Endothelial cell of umbilical vein (primary cell): ENCODE results near the gene ZNF446. TPM values are rescaled to one million over a fixed set of nuclear protein-coding genes. Genes with fewer than 3 reads are reported as not detected.
A peak's percentile ranks its signal among the peaks of the same experiment; 100 is the strongest.

Experiments
- BruUV-seq: library from RNA; stranded (reverse); fragments of 400-500 nt; replicated peaks from 2 replicates; lab custom pipeline; 2021; lab: Mats Ljungman, UMichigan
- CTCF ChIA-PET: fragments of 300-600, 350-600 bp; sonication (Branson Sonifier 250); formaldehyde crosslinking; loops from one replicate; lab custom pipeline; 2021; ENCODE audit warnings: antibody characterized with exemption, inconsistent platforms; lab: Charles Lee
- POLR2A ChIA-PET: fragments of 300-600, 350-600 bp; sonication (Branson Sonifier 250); formaldehyde crosslinking; loops from one replicate; lab custom pipeline; 2021; ENCODE audit warnings: antibody characterized with exemption, inconsistent platforms; lab: Charles Lee
- DNase-seq: peaks from one replicate; pipeline ENCODE4 v3.0.0-alpha.2; 2011; ENCODE audit warnings: low read depth, low spot score
- FAIRE-seq: peaks from 2 replicates; lab custom pipeline; 2011; peaks lifted over from hg19 to GRCh38; lab: Jason Lieb, UNC
- H2AFZ ChIP-seq: 2 replicates; pipeline ENCODE4 v1.6.0; 2012; ENCODE audit warnings: low read depth, low read length, control low read depth, inconsistent platforms
- H3K27ac ChIP-seq: 2 replicates; pipeline ENCODE4 v1.5.1; 2011; ENCODE audit warnings: low read depth, mild to moderate bottlenecking, control low read depth, low read length, moderate library complexity; ENCODE audit not compliant: insufficient read depth
- H3K27me3 ChIP-seq, 2 experiments: 2 replicates each; pipeline versions ENCODE4 v1.6.0 to v1.6.1; 2011; ENCODE audit warnings: low read length in 2 of 2, mixed read lengths in 1 of 2; ENCODE audit not compliant: control insufficient read depth in 2 of 2, insufficient read depth in 2 of 2
- H3K36me3 ChIP-seq, 2 experiments: 2 replicates in 1 of 2; 3 replicates in 1 of 2; pipeline ENCODE4 v1.5.1; 2011; ENCODE audit warnings: low read length in 2 of 2, mild to moderate bottlenecking in 1 of 2, moderate library complexity in 1 of 2; ENCODE audit not compliant: control insufficient read depth in 2 of 2, insufficient read depth in 2 of 2; ENCODE audit errors: extremely low read depth in 1 of 2
- H3K4me1 ChIP-seq: 3 replicates; pipeline ENCODE4 v1.5.1; 2011; ENCODE audit warnings: mild to moderate bottlenecking, low read length; ENCODE audit not compliant: control insufficient read depth, insufficient read depth; ENCODE audit errors: extremely low read depth
- H3K4me2 ChIP-seq: 2 replicates; pipeline ENCODE4 v1.6.1; 2011; ENCODE audit warnings: low read length, control low read depth, mixed read lengths; ENCODE audit not compliant: insufficient read depth
- H3K4me3 ChIP-seq, 3 experiments: fragments of 200-600 bp in 1 of 3; sonication (generic), shearing (Covaris generic) in 1 of 3; replicated peaks in 1 of 3; 2 replicates each; pipeline ENCODE4 v1.5.1; 2011 to 2016; ENCODE audit warnings: control low read depth in 3 of 3, low read length in 3 of 3, mild to moderate bottlenecking in 2 of 3, inconsistent platforms in 1 of 3, low read depth in 1 of 3, moderate library complexity in 1 of 3; ENCODE audit not compliant: insufficient read depth in 1 of 3
- H3K79me2 ChIP-seq: 2 replicates; pipeline ENCODE4 v1.6.0; 2012; ENCODE audit warnings: low read length, inconsistent platforms; ENCODE audit not compliant: control insufficient read depth, insufficient read depth
- H3K9ac ChIP-seq: replicated peaks from 2 replicates; pipeline ENCODE3; 2011; ENCODE audit warnings: low read length, control low read depth; ENCODE audit not compliant: insufficient read depth; ENCODE audit errors: extremely low read depth
- H3K9me1 ChIP-seq: replicated peaks from 3 replicates; pipeline ENCODE4 v1.6.0; 2011; ENCODE audit warnings: mild to moderate bottlenecking, low read length; ENCODE audit not compliant: control insufficient read depth, insufficient read depth; ENCODE audit errors: extremely low read depth
- H3K9me3 ChIP-seq: replicated peaks from 2 replicates; pipeline ENCODE4 v1.5.1; 2012; ENCODE audit warnings: low read length, inconsistent platforms; ENCODE audit not compliant: control insufficient read depth, insufficient read depth
- H4K20me1 ChIP-seq: replicated peaks from 2 replicates; pipeline ENCODE3; 2011; ENCODE audit warnings: mild to moderate bottlenecking, low read length; ENCODE audit not compliant: control insufficient read depth, insufficient read depth; ENCODE audit errors: extremely low read depth
- EZH2 ChIP-seq: IDR thresholded peaks from 2 replicates; pipeline ENCODE4 v1.6.1; 2012; ENCODE audit warnings: borderline replicate concordance, low read depth, mild to moderate bottlenecking, moderate library complexity, low read length, inconsistent platforms; ENCODE audit not compliant: severe bottlenecking
- FOS ChIP-seq: IDR thresholded peaks from 2 replicates; pipeline ENCODE4 v1.6.1; 2011; ENCODE audit warnings: mild to moderate bottlenecking, low read length, moderate library complexity, borderline replicate concordance; ENCODE audit not compliant: insufficient read depth
- GATA2 ChIP-seq: IDR thresholded peaks from 2 replicates; pipeline ENCODE4 v1.7.0; 2011; ENCODE audit warnings: low read depth, mild to moderate bottlenecking, moderate library complexity, mixed read lengths, low read length; ENCODE audit not compliant: insufficient read length, insufficient read depth
- JUN ChIP-seq: IDR thresholded peaks from 2 replicates; pipeline ENCODE4 v1.6.1; 2011; ENCODE audit warnings: borderline replicate concordance, low read depth; ENCODE audit not compliant: insufficient read length, insufficient read depth
- MAX ChIP-seq: IDR thresholded peaks from 2 replicates; pipeline ENCODE4 v1.6.1; 2011; ENCODE audit not compliant: insufficient read depth, insufficient read length
- MYC ChIP-seq: IDR thresholded peaks from one replicate; pipeline ENCODE4 v1.6.1; 2011; ENCODE audit warnings: mild to moderate bottlenecking, low read depth, low read length
- POLR2A ChIP-seq: IDR thresholded peaks from 2 replicates; pipeline ENCODE4 v1.6.1; 2012; ENCODE audit warnings: low read depth, mild to moderate bottlenecking, control low read depth, low read length
- POLR2AphosphoS5 ChIP-seq: IDR thresholded peaks from 2 replicates; pipeline ENCODE4 v1.6.1; 2012; ENCODE audit warnings: low read depth, mild to moderate bottlenecking, control low read depth, low read length, moderate library complexity; ENCODE audit not compliant: insufficient read depth
- dilution Hi-C: fragments of 300-500 bp; cut with MboI; formaldehyde crosslinking; loops from one replicate; pipeline ENCODE4 v1.15.0; 2019; ENCODE audit warnings: low sequenced_read_pairs; ENCODE audit not compliant: extremely low pct_ligation_motif_present
- intact Hi-C: fragments of 100-400 bp; cut with micrococcal nuclease; formaldehyde crosslinking; loops from one replicate; pipeline ENCODE4 v1.10.0; 2022
- polyA plus RNA-seq, 4 experiments: library from polyadenylated mRNA; depleted of rRNA in 3 of 4; stranded (reverse) in 3 of 4; unstranded in 1 of 4; fragments of >200 nt; gene quantifications; 2 replicates each; pipeline versions ENCODE4 v1.2.1 to v1.2.3, GENCODE V29; 2011 to 2012; ENCODE audit warnings: missing spikeins in 1 of 4
- total RNA-seq: library from RNA; stranded (reverse); gene quantifications from 2 replicates; pipeline ENCODE4 v1.2.3, GENCODE V29; 2021
- TF ChIP-seq, protein P1 (sequence below), 2 donors: IDR thresholded peaks; 1 replicate in 1 of 2; 2 replicates in 1 of 2; pipeline ENCODE4 v1.5.1; 2011; ENCODE audit warnings: low read length in 2 of 2, mild to moderate bottlenecking in 2 of 2, moderate library complexity in 2 of 2, control low read depth in 1 of 2, inconsistent platforms in 1 of 2, low read depth in 1 of 2; ENCODE audit not compliant: insufficient read depth in 1 of 2; ENCODE audit errors: extremely low read depth in 1 of 2

The ZNF446 gene
- total and polyA plus RNA-seq, 2 donors (not counting 3 experiments of a cell fraction or from before 2014, with no cell fraction given): 7.0 to 8.3 TPM

GRCh38 chr19:58516246-58516836, 40.2 kb downstream of the ZNF446 start:
- TSS peak; percentile 4 for BruUV-seq
- peaks cover 0 to 11% of the 10 kb centered on the region in 2 experiments for H3K36me3 ChIP-seq

More at GRCh38 chr19:58516246-58516836, 40.2 kb downstream of the ZNF446 start:
- ChIA-PET CTCF (interaction anchor here (1.0 kb wide), 1 partner anchor 27 kb away, joined by 3 read pairs; the partner anchor contains the start of gene TRIM28), POLR2A (no interaction called here)
- DNase-seq: no peak
- H3K27me3 ChIP-seq: no peaks in the 10 kb centered on the region
- H3K4me3 ChIP-seq: no peak overlapping the region
- H2AFZ ChIP-seq: no peak overlapping the region
- H3K9me1 ChIP-seq: no peaks in the 10 kb centered on the region
- H3K4me2 ChIP-seq: no peak overlapping the region
- no peaks in the 10 kb centered on the region for H3K9me3 ChIP-seq
- no peak overlapping the region for H3K9ac ChIP-seq
- no peaks in the 10 kb centered on the region for H4K20me1 ChIP-seq
- intact Hi-C loops (no loop called here), dilution Hi-C loops (no loop called here)
- TF ChIP-seq JUN (no peak), MAX (no peak), POLR2AphosphoS5 (no peak), POLR2A (no peak), GATA2 (no peak), MYC (no peak), EZH2 (no peak), FOS (no peak)
- TF ChIP-seq, protein P1, sequence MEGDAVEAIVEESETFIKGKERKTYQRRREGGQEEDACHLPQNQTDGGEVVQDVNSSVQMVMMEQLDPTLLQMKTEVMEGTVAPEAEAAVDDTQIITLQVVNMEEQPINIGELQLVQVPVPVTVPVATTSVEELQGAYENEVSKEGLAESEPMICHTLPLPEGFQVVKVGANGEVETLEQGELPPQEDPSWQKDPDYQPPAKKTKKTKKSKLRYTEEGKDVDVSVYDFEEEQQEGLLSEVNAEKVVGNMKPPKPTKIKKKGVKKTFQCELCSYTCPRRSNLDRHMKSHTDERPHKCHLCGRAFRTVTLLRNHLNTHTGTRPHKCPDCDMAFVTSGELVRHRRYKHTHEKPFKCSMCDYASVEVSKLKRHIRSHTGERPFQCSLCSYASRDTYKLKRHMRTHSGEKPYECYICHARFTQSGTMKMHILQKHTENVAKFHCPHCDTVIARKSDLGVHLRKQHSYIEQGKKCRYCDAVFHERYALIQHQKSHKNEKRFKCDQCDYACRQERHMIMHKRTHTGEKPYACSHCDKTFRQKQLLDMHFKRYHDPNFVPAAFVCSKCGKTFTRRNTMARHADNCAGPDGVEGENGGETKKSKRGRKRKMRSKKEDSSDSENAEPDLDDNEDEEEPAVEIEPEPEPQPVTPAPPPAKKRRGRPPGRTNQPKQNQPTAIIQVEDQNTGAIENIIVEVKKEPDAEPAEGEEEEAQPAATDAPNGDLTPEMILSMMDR (IDR thresholded peaks at IDR 0.05; ENCODE audit: extremely low read depth in 1 of 2, insufficient read depth in 1 of 2, low read depth in 1 of 2, low read length in 2 of 2): no peak
- peaks cover 36% of the 10 kb centered on the region for H3K79me2 ChIP-seq
- no peak for FAIRE-seq
- no peak overlapping the region for H3K27ac ChIP-seq
- H3K4me1 ChIP-seq: peaks cover 19% of the 10 kb centered on the region
